ENCODE measurements around the gene YPEL3. TPM values are rescaled to one million over a fixed set of nuclear protein-coding genes. Genes with fewer than 3 reads are reported as not detected.
A peak's percentile ranks its signal among the peaks of the same experiment; 100 is the strongest.

Gene YPEL3
- total and polyA plus RNA-seq, 2 of the 8 experiments (the other 6 are each of a cell fraction or from before 2014, with no cell fraction given), result 40.3 to 53.3 TPM

- Histone ChIP-seq H2AFZ (ENCODE audit: low read length) (no peak overlapping the region), H2BK120ac (replicated peaks; ENCODE audit: low read depth, low read length) (no peak overlapping the region), H3K14ac (ENCODE audit: insufficient read length) (no peak overlapping the region), H3K23ac (ENCODE audit: insufficient read length) (no peak overlapping the region), H4K20me1 (replicated peaks in 1 of 2; ENCODE audit: control insufficient read depth in 1 of 2, insufficient read depth in 2 of 2, low read length in 2 of 2) (peaks cover 16 to 35% of the 10 kb centered on the region in 2 experiments), H3K4me1 (replicated peaks in 1 of 4; ENCODE audit: control insufficient read depth in 3 of 4, insufficient read depth in 4 of 4, low read length in 3 of 4) (peaks cover 0 to 14% (median 6%) of the 10 kb centered on the region in 4 experiments; a peak in 6 of 7 replicates), H3K23me2 (ENCODE audit: low read depth, low read length) (peaks cover 7% of the 10 kb centered on the region; the same call in 1 of the 2 replicates), H2BK20ac (ENCODE audit: low read length) (no peak overlapping the region), H3K9ac (replicated peaks in 1 of 4; ENCODE audit: extremely low read depth in 1 of 4, low read depth in 3 of 4, low read length in 3 of 4) (no peak overlapping the region), H3K79me2 (ENCODE audit: control insufficient read depth in 1 of 2, insufficient read depth in 2 of 2, low read length in 2 of 2) (peaks cover 15 to 30% of the 10 kb centered on the region in 2 experiments), H4K8ac (ENCODE audit: extremely low read depth, insufficient read depth, low read length) (peak overlapping the region; percentile 4; the same call in 1 of the 2 replicates), H3K4me2 (ENCODE audit: insufficient read depth in 1 of 2, low read depth in 2 of 2, low read length in 2 of 2) (no peak overlapping the region), H3K56ac (replicated peaks; ENCODE audit: insufficient read length, low read depth, low read length) (no peak overlapping the region), H3K27me3 (replicated peaks in 1 of 4; ENCODE audit: control insufficient read depth in 3 of 4, extremely low read depth in 1 of 4, insufficient read depth in 3 of 4, low read length in 3 of 4) (no peaks in the 10 kb centered on the region), H2BK5ac (ENCODE audit: low read depth, low read length) (no peak overlapping the region), H2AK5ac (ENCODE audit: low read depth, low read length) (no peak overlapping the region), H3K79me1 (ENCODE audit: low read depth, low read length) (peaks cover 9% of the 10 kb centered on the region; the same call in 1 of the 2 replicates), H3K36me3 (ENCODE audit: control insufficient read depth in 2 of 4, insufficient read depth in 4 of 4, low read length in 3 of 4) (peaks cover 19 to 54% (median 47%) of the 10 kb centered on the region in 4 experiments), H3K4me3 (ENCODE audit: extremely low read depth in 1 of 4, insufficient read depth in 2 of 4, low read depth in 3 of 4, low read length in 4 of 4) (no peak overlapping the region), H3K4ac (replicated peaks; ENCODE audit: insufficient read length, low read depth, low read length) (no peak overlapping the region), H3K9me3 (ENCODE audit: insufficient read depth in 2 of 2, low read depth in 1 of 2, low read length in 1 of 2) (no peaks in the 10 kb centered on the region), H2BK15ac (ENCODE audit: low read length) (no peak overlapping the region), H3K18ac (ENCODE audit: extremely low read depth, low read length) (no peak overlapping the region), H4K5ac (ENCODE audit: insufficient read length, low read depth, low read length) (no peak overlapping the region), H4K91ac (replicated peaks; ENCODE audit: insufficient read length, low read length) (no peak overlapping the region), H2BK12ac (ENCODE audit: low read depth, low read length) (no peak overlapping the region), H3K27ac (ENCODE audit: low read depth, low read length) (no peak overlapping the region)
- WGBS, 2 experiments (ENCODE audit: extremely low coverage in 1 of 2, insufficient coverage in 1 of 2, insufficient read length in 1 of 2, insufficient replicate concordance in 2 of 2, low coverage in 1 of 2, low lambda C conversion rate in 2 of 2, missing lambda C conversion rate in 1 of 2), result 96% methylated on average over 31 of the region's 31 CpGs; no CpG with 5 or more reads in 1 of the 2 experiments
- no peak for TF ChIP-seq POU5F1 (IDR thresholded peaks at IDR 0.05; ENCODE audit: low read depth, low read length)
- TF ChIP-seq SP1 (IDR thresholded peaks at IDR 0.05; ENCODE audit: low read depth, low read length), result peak; percentile 1; the same call in 1 of the 2 replicates
- ChIA-PET CTCF (ENCODE audit: partially characterized antibody) (interaction anchor here (0.7 to 7.3 kb wide), 5 partner anchors 13 to 117 kb away, joined by 3 to 51 read pairs (median 5); partner anchors contain the start of gene TBX6), POLR2A (ENCODE audit: partially characterized antibody) (interaction anchor here (0.6 to 21.2 kb wide), 5 partner anchors 8 to 109 kb away, joined by 3 to 353 read pairs (median 88); partner anchors contain the start of genes PPP4C, TBX6 and YPEL3)
- no peak for FAIRE-seq
- DNase-seq (ENCODE audit: low read depth in 1 of 2, low spot score in 2 of 2), result no peak
Observed at GRCh38 chr16:30069611-30070462, 26.2 kb downstream of the YPEL3 start.
